Measurements from ENCODE around the gene ARHGAP44. TPM values are rescaled to one million over a fixed set of nuclear protein-coding genes. Genes with fewer than 3 reads are reported as not detected.

The ARHGAP44 gene
- total RNA-seq, 1 experiment from 2014 or later = 9.9 TPM

GRCh38 chr17:12961655-12962054, 172.4 kb downstream of the ARHGAP44 start:
- Histone ChIP-seq H2BK20ac (ENCODE audit: low read depth, low read length, poor library complexity, severe bottlenecking) (no peak overlapping the region), H3K4me2 (ENCODE audit: insufficient read depth, insufficient read length, low read length) (no peak overlapping the region), H2BK12ac (ENCODE audit: insufficient read length, low read depth, low read length) (no peak overlapping the region), H3K79me1 (ENCODE audit: insufficient read depth, low read depth, low read length, poor library complexity, severe bottlenecking) (no peaks in the 10 kb centered on the region), H4K91ac (ENCODE audit: insufficient read length, low read depth, low read length) (no peak overlapping the region), H4K8ac (replicated peaks; ENCODE audit: insufficient read length, low read depth, low read length) (no peak overlapping the region), H2BK120ac (ENCODE audit: low read depth, low read length, poor library complexity, severe bottlenecking) (no peak overlapping the region), H3K4me1 (ENCODE audit: insufficient read depth, low read length) (no peaks in the 10 kb centered on the region), H2BK5ac (ENCODE audit: insufficient read length, low read length) (no peak overlapping the region), H3K23ac (ENCODE audit: insufficient read length, low read depth, low read length) (no peak overlapping the region), H3K56ac (ENCODE audit: insufficient read length, low read depth, low read length) (no peak overlapping the region), H3K4ac (ENCODE audit: low read depth, low read length) (no peak overlapping the region), H3K9me3 (ENCODE audit: control insufficient read depth, low read depth, low read length) (no peaks in the 10 kb centered on the region), H3T11ph (ENCODE audit: low read length) (no peak overlapping the region), H2AK5ac (ENCODE audit: insufficient read length, low read length) (no peak overlapping the region), H2AFZ (ENCODE audit: low read length) (no peak overlapping the region), H3K79me2 (ENCODE audit: insufficient read depth, low read length) (no peaks in the 10 kb centered on the region), H3K27me3 (ENCODE audit: insufficient read depth, low read length) (no peaks in the 10 kb centered on the region), H3K14ac (ENCODE audit: insufficient read depth, low read length) (no peak overlapping the region), H3K9ac (ENCODE audit: extremely low read depth, insufficient read length, low read length) (no peak overlapping the region), H3K23me2 (ENCODE audit: insufficient read length, low read depth, low read length, poor library complexity, severe bottlenecking) (no peaks in the 10 kb centered on the region), H4K5ac (ENCODE audit: insufficient read length, low read depth, low read length) (no peak overlapping the region), H2BK15ac (ENCODE audit: low read depth, low read length) (no peak overlapping the region), H3K18ac (ENCODE audit: insufficient read length, low read depth, low read length) (no peak overlapping the region), H4K20me1 (ENCODE audit: control insufficient read depth, insufficient read depth, insufficient read length) (no peaks in the 10 kb centered on the region), H3K27ac (ENCODE audit: insufficient read length, low read depth, low read length) (no peak overlapping the region)
- H3K4me3 Mint-ChIP-seq = no peak overlapping the region
- no peaks in the 10 kb centered on the region; a peak in 1 of 5 replicates for H3K9me3 Mint-ChIP-seq
- H3K4me1 Mint-ChIP-seq = no peaks in the 10 kb centered on the region
- no peak overlapping the region for H3K27ac Mint-ChIP-seq
- H3K36me3 Mint-ChIP-seq (ENCODE audit: insufficient read depth in 1 of 3, low read depth in 3 of 3) = peaks cover 13 to 33% (median 32%) of the 10 kb centered on the region in 3 experiments
- WGBS (ENCODE audit: extremely low coverage, insufficient read length, low lambda C conversion rate) = no CpG with 5 or more reads among the region's 4 CpGs
- H3K27me3 Mint-ChIP-seq (ENCODE audit: low read depth) = no peaks in the 10 kb centered on the region
- DNase-seq = no peak
- TF ChIP-seq, protein P1, sequence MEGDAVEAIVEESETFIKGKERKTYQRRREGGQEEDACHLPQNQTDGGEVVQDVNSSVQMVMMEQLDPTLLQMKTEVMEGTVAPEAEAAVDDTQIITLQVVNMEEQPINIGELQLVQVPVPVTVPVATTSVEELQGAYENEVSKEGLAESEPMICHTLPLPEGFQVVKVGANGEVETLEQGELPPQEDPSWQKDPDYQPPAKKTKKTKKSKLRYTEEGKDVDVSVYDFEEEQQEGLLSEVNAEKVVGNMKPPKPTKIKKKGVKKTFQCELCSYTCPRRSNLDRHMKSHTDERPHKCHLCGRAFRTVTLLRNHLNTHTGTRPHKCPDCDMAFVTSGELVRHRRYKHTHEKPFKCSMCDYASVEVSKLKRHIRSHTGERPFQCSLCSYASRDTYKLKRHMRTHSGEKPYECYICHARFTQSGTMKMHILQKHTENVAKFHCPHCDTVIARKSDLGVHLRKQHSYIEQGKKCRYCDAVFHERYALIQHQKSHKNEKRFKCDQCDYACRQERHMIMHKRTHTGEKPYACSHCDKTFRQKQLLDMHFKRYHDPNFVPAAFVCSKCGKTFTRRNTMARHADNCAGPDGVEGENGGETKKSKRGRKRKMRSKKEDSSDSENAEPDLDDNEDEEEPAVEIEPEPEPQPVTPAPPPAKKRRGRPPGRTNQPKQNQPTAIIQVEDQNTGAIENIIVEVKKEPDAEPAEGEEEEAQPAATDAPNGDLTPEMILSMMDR (conservative IDR thresholded peaks at IDR 0.05) = no peak
